Measurements from ENCODE around the gene ZNF892.
"Not testable (repeated sequence)": the region's sequence is repeated elsewhere in the genome, so short reads cannot be mapped to it uniquely, and the experiment has no call there.

ZNF892 gene

DNA sequence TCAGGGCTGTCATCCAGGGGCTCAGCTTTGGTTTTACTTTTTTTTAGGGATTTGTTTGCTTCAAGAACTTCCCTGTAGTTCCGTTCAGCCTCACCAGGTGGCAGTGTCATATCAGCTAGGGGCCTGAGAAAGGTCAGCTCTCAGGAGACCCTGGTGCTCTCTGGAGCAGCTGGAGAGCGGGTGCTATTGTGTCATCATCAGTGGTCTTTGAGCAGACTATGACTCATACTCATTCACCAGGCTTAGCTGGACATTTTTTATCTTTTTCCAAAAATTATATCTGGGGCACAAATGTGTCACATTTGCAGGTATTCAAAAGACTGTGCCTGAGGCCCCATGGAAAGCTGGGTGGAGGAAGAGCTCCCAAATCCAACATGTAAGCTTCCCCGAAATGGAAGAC is 24.4 kb downstream of the ZNF892 start:
- peak; percentile 38 for DNase-seq (ENCODE audit: low spot score)

DNA sequence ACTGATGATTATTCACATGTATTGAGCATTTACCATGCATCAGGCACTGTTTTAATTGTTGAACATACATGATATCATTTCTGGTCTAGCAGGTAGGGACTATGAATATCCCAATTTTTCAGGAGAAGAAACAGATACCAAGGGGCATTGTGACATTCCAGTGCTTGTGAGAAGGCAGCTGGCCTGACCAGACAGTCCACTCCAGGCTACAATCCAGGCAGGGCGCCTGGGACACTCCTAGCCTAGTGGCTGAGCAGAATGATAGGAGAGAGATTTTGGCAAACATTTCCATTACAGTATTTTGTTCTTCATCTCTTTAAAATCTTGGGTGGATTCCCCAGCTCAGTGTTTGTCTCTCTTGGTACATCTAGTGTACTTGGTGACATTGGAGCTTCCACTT is 24.9 kb downstream of the ZNF892 start:
- DNase-seq (ENCODE audit: low spot score): no peak

DNA sequence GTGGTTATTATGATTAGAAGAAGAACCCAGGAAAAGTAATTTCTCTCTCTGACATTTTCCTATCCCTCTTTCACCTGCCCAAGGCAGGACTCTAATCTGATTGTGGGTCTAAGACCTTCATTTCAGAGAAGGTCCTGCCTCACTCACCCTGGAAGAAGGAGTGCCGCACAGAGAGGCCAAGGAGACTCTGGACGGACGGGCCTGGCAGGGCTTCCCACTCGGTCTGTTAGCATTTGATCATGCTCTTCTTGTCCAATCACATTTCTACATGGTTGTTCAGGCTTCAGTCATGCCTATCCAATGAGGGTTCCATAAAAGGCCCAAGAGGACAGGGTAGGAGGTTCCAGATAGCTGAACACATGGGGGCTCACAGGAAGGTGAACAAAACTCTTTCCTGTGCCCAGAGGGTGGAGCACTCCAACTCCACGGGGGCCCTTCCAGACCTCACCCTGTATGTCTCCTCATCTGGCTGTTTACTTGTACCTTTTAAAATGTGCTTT is 27.0 kb downstream of the ZNF892 start:
- no peak for DNase-seq (ENCODE audit: low spot score)

DNA sequence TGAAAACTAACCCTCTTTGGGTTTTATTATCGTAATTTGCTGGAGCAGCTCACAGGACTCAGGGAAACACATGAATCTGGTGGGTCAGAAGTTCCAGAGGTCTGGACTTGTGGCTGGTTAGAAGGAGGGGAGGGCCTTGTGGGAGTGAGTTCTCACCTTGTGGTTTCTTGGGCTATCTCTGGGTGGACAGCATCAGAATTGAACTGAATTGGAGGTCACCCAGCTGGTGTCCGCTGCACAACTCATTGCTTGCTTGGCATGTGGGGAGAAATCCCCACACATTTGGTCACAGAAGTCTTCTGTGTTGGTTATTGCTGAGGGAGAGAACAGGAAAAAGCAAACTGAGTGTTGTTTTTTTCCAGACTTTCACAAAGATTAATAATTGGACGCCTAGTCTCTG is 27.5 kb downstream of the ZNF892 start:
- DNase-seq (ENCODE audit: low spot score): no peak

DNA sequence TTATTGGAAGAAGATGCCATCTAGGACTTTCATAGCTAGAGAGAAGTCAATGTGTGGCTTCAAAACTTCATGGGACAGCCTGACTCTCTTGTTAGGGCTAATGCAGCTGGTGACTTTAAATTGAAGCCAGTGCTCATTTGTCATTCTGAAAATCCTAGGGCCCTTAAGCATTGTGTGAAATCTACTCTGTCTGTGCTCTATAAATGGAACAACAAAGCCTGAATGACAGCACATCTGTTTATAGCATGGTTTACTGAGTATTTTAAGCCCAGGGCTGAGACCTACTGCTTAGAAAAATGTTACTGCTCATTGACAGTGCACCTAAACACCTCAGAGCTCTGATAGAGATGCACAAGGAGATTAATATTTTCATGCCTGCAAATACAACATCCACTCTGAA is 30.8 kb downstream of the ZNF892 start:
- DNase-seq (ENCODE audit: low spot score): no peak

DNA sequence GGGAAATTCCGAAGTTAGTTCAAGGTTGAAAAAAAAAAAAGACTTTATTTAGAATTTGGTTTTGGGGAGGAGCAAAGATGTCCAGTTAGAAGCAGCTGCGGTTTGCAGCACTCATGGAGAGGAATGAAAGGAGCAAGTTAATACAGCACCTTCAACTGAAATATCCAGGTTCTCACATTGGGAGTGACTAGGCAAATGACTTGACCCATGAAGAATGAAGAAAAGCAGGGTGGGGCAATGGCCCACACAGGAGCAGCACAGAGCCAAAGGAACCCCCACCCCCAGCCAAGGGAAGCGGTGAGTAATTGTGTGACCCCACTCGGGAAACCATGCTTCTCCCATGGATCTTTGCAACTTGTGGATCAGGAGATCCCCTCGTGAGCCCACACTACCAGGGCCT is 32.8 kb downstream of the ZNF892 start:
- no peak for DNase-seq (ENCODE audit: low spot score)

DNA sequence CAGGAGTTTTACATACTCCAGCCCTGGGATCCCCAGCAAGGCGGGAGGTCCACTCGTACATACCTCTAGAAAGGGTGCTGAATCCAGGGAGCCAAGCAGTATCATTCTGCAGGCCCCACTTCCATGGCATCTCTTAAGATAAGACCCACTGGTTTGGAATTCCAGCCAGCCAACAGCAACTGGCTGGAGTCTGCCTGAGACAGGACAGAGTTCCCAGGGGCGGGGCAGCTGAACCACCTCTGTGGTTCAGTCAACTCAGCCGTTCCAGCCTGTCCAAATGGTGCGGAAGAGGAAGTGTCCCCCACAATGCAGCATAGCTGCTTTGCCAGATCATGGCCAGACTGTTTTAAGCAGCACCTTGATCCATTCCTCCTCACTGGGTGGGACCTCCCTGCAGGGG is 33.2 kb downstream of the ZNF892 start:
- DNase-seq (ENCODE audit: low spot score): no peak

DNA sequence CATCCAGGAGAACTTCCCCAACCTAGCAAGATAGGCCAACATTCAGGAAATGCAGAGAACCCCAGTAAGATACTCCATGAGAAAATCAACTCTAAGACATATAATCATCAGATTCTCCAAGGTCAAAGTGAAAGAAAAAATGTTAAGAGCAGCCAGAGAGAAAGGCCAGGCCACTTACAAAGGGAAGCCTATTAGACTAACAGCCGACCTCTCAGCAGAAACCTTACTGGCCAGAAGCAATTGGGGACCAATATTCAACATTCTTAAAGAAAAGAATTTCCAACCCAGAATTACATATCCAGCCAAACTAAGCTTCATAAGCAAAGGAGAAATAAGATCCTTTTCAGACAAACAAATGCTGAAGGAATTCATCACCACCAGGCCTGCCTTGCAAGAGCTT is 34.8 kb downstream of the ZNF892 start:
- DNase-seq (ENCODE audit: low spot score): not testable (repeated sequence)

Measured in cerebellar cortex (tissue), 1 donor.